ENCODE data around the gene C14orf93. TPM values are rescaled to one million over a fixed set of nuclear protein-coding genes. Genes with fewer than 3 reads are reported as not detected.

C14orf93 gene
- total RNA-seq, 3 donors from 2014 or later, result 10.8 to 24.1 (median 19.4) TPM

DNA sequence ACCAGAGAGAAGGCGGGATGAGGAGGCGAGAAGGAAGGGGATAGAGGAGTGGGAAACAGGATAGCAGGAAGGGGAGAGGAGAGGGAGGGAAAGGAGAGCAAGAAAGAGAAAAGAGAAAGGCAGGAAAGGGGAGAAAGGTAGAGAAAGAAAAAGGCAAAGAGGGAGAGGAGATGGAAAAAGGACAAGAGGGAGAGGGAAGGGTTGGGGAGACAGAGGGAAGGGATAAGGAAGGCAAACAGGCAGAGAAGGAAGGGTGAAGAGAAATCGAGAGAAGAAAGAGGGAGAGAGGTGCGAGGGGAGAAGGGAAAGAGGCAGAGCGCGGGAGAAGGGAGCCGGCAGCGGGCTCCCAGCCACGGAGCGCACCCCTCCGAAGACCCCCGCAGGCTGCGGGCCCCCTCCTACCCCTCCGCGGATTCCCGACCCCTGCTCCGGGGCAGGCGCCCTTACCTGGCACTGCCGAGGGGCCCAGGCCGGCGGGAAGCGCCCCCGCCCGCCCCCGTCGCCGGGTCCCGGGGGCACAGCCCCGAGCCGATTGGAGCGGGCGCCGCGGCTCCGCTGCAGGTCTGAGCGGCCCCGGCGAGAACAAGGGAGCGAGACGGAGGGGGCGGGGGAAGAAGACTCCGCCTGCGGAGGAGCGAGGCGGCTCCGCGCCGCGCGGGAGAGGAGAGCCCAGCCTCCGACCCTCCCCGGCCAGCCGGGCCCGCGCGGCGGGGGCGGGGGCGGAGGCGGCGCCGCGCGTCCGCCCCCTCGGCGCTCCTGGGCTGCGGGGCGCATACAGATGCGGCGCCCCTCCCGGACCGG is 47.2 kb upstream of the C14orf93 start, which contains the start of gene CDH24:
TSS of gene CDH24 (minus strand) at position 565 of the 801 bp plus-strand sequence. CDS start 1,787 bp downstream, outside the sequence.
- H3K9me3 ChIP-seq, result no peaks in the 10 kb centered on the region
- H3K27me3 ChIP-seq, result no peaks in the 10 kb centered on the region
- peaks cover 0 to 9% of the 10 kb centered on the region in 2 donors for H3K4me1 ChIP-seq
- intact Hi-C loops (cut with DNase I; ENCODE audit: low total_unique reads), result no loop called here
- H3K36me3 ChIP-seq, result peaks cover 9% of the 10 kb centered on the region
- H3K27ac ChIP-seq, result peak within 1 kb of the TSS; percentile 56 to 57
- peak within 1 kb of the TSS; percentile 63 to 78 (median 74) for H3K4me3 ChIP-seq
- no peak for TF ChIP-seq CTCF (IDR thresholded peaks at IDR 0.05)
- DNase-seq (ENCODE audit: low spot score in 2 of 2), result peak in 1 of 2 donors; percentile 51

GRCh38 chr14:23056145-23056955 is 46.4 kb upstream of the C14orf93 start:
- H3K4me1 ChIP-seq, result peaks cover 0 to 9% of the 10 kb centered on the region in 2 donors
- no peak for DNase-seq (ENCODE audit: low spot score in 2 of 2)
- intact Hi-C loops (cut with DNase I; ENCODE audit: low total_unique reads), result no loop called here
- H3K27ac ChIP-seq, result no peak overlapping the region
- no peaks in the 10 kb centered on the region for H3K9me3 ChIP-seq
- H3K36me3 ChIP-seq, result peaks cover 9% of the 10 kb centered on the region
- peak in 2 of 3 donors; percentile 38 to 44 for TF ChIP-seq CTCF (IDR thresholded peaks at IDR 0.05)
- no peak for TF ChIP-seq POLR2AphosphoS5 (IDR thresholded peaks at IDR 0.05)
- H3K4me3 ChIP-seq, result peak overlapping the region; percentile 63 to 78 (median 74)
- no peaks in the 10 kb centered on the region for H3K27me3 ChIP-seq

- TF ChIP-seq POLR2A (IDR thresholded peaks at IDR 0.05) (no peak), CTCF (IDR thresholded peaks at IDR 0.05) (no peak), POLR2AphosphoS5 (IDR thresholded peaks at IDR 0.05) (no peak)
- Histone ChIP-seq H3K36me3 (peaks cover 6% of the 10 kb centered on the region), H3K27me3 (no peaks in the 10 kb centered on the region), H3K27ac (no peak overlapping the region), H3K4me1 (peaks cover 0 to 9% of the 10 kb centered on the region in 2 donors), H3K4me3 (no peak overlapping the region), H3K9me3 (no peaks in the 10 kb centered on the region)
- intact Hi-C loops (cut with DNase I; ENCODE audit: low total_unique reads), result no loop called here
- DNase-seq (ENCODE audit: low spot score in 2 of 2), result no peak
These were observed 45.7 kb upstream of the C14orf93 start for GRCh38 chr14:23055621-23056144.

GRCh38 chr14:23055147-23055550 is 45.2 kb upstream of the C14orf93 start:
- H3K4me1 ChIP-seq, result peaks cover 0 to 9% of the 10 kb centered on the region in 2 donors
- no peak overlapping the region for H3K27ac ChIP-seq
- peaks cover 6% of the 10 kb centered on the region for H3K36me3 ChIP-seq
- H3K27me3 ChIP-seq, result no peaks in the 10 kb centered on the region
- no peak for DNase-seq (ENCODE audit: low spot score in 2 of 2)
- H3K4me3 ChIP-seq, result no peak overlapping the region
- intact Hi-C loops (cut with DNase I; ENCODE audit: low total_unique reads), result no loop called here
- TF ChIP-seq POLR2AphosphoS5 (IDR thresholded peaks at IDR 0.05) (no peak), POLR2A (IDR thresholded peaks at IDR 0.05) (no peak)
- H3K9me3 ChIP-seq, result no peaks in the 10 kb centered on the region

- Histone ChIP-seq H3K9me3 (no peaks in the 10 kb centered on the region), H3K36me3 (peaks cover 5% of the 10 kb centered on the region), H3K4me3 (no peak overlapping the region), H3K4me1 (peaks cover 0 to 9% of the 10 kb centered on the region in 2 donors), H3K27me3 (no peaks in the 10 kb centered on the region), H3K27ac (no peak overlapping the region)
- no peak for DNase-seq (ENCODE audit: low spot score in 2 of 2)
- TF ChIP-seq POLR2A (IDR thresholded peaks at IDR 0.05), result no peak
- TF ChIP-seq CTCF (IDR thresholded peaks at IDR 0.05), result no peak
- no peak for TF ChIP-seq POLR2AphosphoS5 (IDR thresholded peaks at IDR 0.05)
- intact Hi-C loops (cut with DNase I; ENCODE audit: low total_unique reads), result loop anchor here (1.0 kb wide), 1 partner anchor 73 kb away; no protein-coding TSS in a partner anchor
These were observed 44.3 kb upstream of the C14orf93 start for GRCh38 chr14:23054000-23054811.

Measured in breast epithelium (tissue), 4 donors.